Activated T-cell treated with anti-CD3 and anti-CD28 coated beads, Interleukin-2, amount 50 U/mL, for 4 hours (primary cell): Measurements from ENCODE around the gene MYO19. TPM values are rescaled to one million over a fixed set of nuclear protein-coding genes. Genes with fewer than 3 reads are reported as not detected.

ENCODE experiments used
- total RNA-seq, 3 donors: library from RNA; stranded (reverse); gene quantifications; one replicate each; pipeline ENCODE4 v1.2.1, GENCODE V29; 2021

MYO19 gene
- total RNA-seq, 3 donors from 2014 or later, result 138 to 153 (median 151) TPM

Other genes with a start within 250 kb of the MYO19 start
- not detected for gene TBC1D3G, start 211.0 kb downstream of the MYO19 start, total RNA-seq
- gene TBC1D3H, start 146.4 kb downstream of the MYO19 start, total RNA-seq, result not detected
- 10 to 100 TPM; 46.7 to 59.0 (median 50.8) TPM for gene ZNHIT3, start 48.2 kb downstream of the MYO19 start, total RNA-seq
- 10 to 100 TPM; 34.7 to 45.9 (median 38.0) TPM for gene PIGW, start 119 bp upstream of the MYO19 start, total RNA-seq
- 10 to 100 TPM; 49.7 to 59.0 (median 51.5) TPM for gene GGNBP2, start 10.1 kb upstream of the MYO19 start, total RNA-seq
- 10 to 100 TPM; 11.6 to 13.0 (median 12.0) TPM for gene DHRS11, start 57.0 kb upstream of the MYO19 start, total RNA-seq
- 10 to 100 TPM; 17.2 to 23.8 (median 22.4) TPM for gene MRM1, start 66.7 kb upstream of the MYO19 start, total RNA-seq